ENCODE data around the gene CYGB. TPM values are rescaled to one million over a fixed set of nuclear protein-coding genes. Genes with fewer than 3 reads are reported as not detected.

Gene CYGB
- total and polyA plus RNA-seq, 5 donors from 2014 or later, result not detected

GRCh38 chr17:76581515-76581914, 44.0 kb upstream of the CYGB start:
- no peaks in the 10 kb centered on the region for H3K9me3 ChIP-seq (ENCODE audit: control insufficient read depth in 2 of 2, low read length in 2 of 2)
- Mint-ChIP-seq H3K4me1 (peaks cover 0 to 12% (median 3%) of the 10 kb centered on the region in 4 donors), H3K27ac (no peak overlapping the region), H3K36me3 (no peaks in the 10 kb centered on the region), H3K9me3 (peaks cover 0 to 2% (median 0%) of the 10 kb centered on the region in 7 donors), H3K27me3 (peaks cover 46% of the 10 kb centered on the region), H3K4me3 (no peak overlapping the region)
- no peak overlapping the region for H3K4me3 ChIP-seq (ENCODE audit: low read depth, low read length)
- H3K4me1 ChIP-seq (ENCODE audit: control insufficient read depth, insufficient read depth, low read length, poor library complexity, severe bottlenecking), result peaks cover 19% of the 10 kb centered on the region
- ATAC-seq (ENCODE audit: low read depth in 2 of 2), result no peak
- no peak for DNase-seq
- H3K27ac ChIP-seq (ENCODE audit: insufficient read depth, low read length, poor library complexity, severe bottlenecking), result no peak overlapping the region
- H3K27me3 ChIP-seq (ENCODE audit: control insufficient read depth, insufficient read depth, low read length), result peaks cover 6% of the 10 kb centered on the region
- no peaks in the 10 kb centered on the region for H3K36me3 ChIP-seq (ENCODE audit: control insufficient read depth, insufficient read depth, low read length)

DNA sequence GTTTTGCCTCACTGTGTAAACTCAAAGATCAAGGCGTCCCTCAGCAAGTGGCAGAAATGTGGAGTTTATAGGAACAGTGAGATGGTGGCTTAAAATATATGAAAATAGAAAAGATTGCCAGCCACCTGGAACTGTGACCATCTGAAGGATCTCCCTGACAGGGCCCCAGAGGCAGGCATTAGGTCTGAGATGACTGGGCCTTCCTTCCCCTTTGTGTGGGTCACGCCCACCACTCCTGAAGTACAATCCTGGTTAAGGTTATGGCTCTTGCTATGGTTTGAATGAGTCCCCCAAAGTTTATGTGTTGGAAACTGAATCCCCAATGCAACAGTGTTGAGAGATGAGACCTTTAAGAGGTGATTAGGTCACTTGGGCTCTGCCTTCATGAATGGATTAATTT, 41.8 kb upstream of the CYGB start:
- Mint-ChIP-seq H3K9me3 (peaks cover 0 to 2% (median 0%) of the 10 kb centered on the region in 7 donors), H3K27me3 (peaks cover 36% of the 10 kb centered on the region), H3K4me1 (peaks cover 0 to 4% (median 1%) of the 10 kb centered on the region in 4 donors), H3K36me3 (peaks cover 2% of the 10 kb centered on the region), H3K27ac (no peak overlapping the region), H3K4me3 (no peak overlapping the region)
- Histone ChIP-seq H3K9me3 (ENCODE audit: control insufficient read depth in 2 of 2, low read length in 2 of 2) (no peaks in the 10 kb centered on the region), H3K4me1 (ENCODE audit: control insufficient read depth, insufficient read depth, low read length, poor library complexity, severe bottlenecking) (no peaks in the 10 kb centered on the region), H3K4me3 (ENCODE audit: low read depth, low read length) (no peak overlapping the region), H3K27ac (ENCODE audit: insufficient read depth, low read length, poor library complexity, severe bottlenecking) (no peak overlapping the region), H3K36me3 (ENCODE audit: control insufficient read depth, insufficient read depth, low read length) (no peaks in the 10 kb centered on the region), H3K27me3 (ENCODE audit: control insufficient read depth, insufficient read depth, low read length) (peaks cover 1% of the 10 kb centered on the region)
- ATAC-seq (ENCODE audit: low read depth in 2 of 2) (no peak), DNase-seq (no peak)

DNA sequence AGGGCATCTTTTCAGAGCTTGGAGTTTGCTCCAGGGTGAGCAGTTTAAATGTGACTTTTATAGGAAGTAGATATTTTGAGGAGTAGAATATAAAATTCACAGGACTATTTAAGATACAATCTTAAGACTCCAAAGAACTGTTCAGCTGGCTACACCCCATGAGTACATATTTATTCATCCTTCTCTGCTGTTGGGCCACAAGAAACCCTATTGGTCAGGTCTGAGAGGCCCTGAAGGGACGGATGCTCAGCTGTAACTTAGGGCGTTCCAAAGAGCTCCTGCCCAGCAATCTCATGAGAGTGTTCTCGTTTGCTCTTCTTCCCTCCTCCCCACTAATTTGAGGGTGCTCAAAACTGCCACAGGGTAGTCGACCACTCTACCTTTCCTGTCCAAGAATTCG, 40.9 kb upstream of the CYGB start:
- Mint-ChIP-seq H3K4me1 (peaks cover 0 to 4% (median 0%) of the 10 kb centered on the region in 4 donors), H3K27ac (no peak overlapping the region), H3K27me3 (peaks cover 27% of the 10 kb centered on the region), H3K4me3 (no peak overlapping the region), H3K9me3 (peaks cover 0 to 2% (median 0%) of the 10 kb centered on the region in 7 donors), H3K36me3 (peaks cover 2% of the 10 kb centered on the region)
- Histone ChIP-seq H3K9me3 (ENCODE audit: control insufficient read depth in 2 of 2, low read length in 2 of 2) (no peaks in the 10 kb centered on the region), H3K36me3 (ENCODE audit: control insufficient read depth, insufficient read depth, low read length) (no peaks in the 10 kb centered on the region), H3K27me3 (ENCODE audit: control insufficient read depth, insufficient read depth, low read length) (no peaks in the 10 kb centered on the region), H3K4me3 (ENCODE audit: low read depth, low read length) (no peak overlapping the region), H3K4me1 (ENCODE audit: control insufficient read depth, insufficient read depth, low read length, poor library complexity, severe bottlenecking) (no peaks in the 10 kb centered on the region), H3K27ac (ENCODE audit: insufficient read depth, low read length, poor library complexity, severe bottlenecking) (no peak overlapping the region)
- DNase-seq (no peak), ATAC-seq (ENCODE audit: low read depth in 2 of 2) (no peak)

GRCh38 chr17:76577876-76578275, 40.4 kb upstream of the CYGB start:
- Mint-ChIP-seq H3K27ac (no peak overlapping the region), H3K27me3 (peaks cover 22% of the 10 kb centered on the region), H3K4me3 (no peak overlapping the region), H3K9me3 (no peaks in the 10 kb centered on the region), H3K4me1 (peaks cover 0 to 4% (median 0%) of the 10 kb centered on the region in 4 donors), H3K36me3 (peaks cover 2% of the 10 kb centered on the region)
- Histone ChIP-seq H3K4me3 (ENCODE audit: low read depth, low read length) (no peak overlapping the region), H3K27ac (ENCODE audit: insufficient read depth, low read length, poor library complexity, severe bottlenecking) (no peak overlapping the region), H3K4me1 (ENCODE audit: control insufficient read depth, insufficient read depth, low read length, poor library complexity, severe bottlenecking) (no peaks in the 10 kb centered on the region), H3K36me3 (ENCODE audit: control insufficient read depth, insufficient read depth, low read length) (no peaks in the 10 kb centered on the region), H3K27me3 (ENCODE audit: control insufficient read depth, insufficient read depth, low read length) (no peaks in the 10 kb centered on the region), H3K9me3 (ENCODE audit: control insufficient read depth in 2 of 2, low read length in 2 of 2) (no peaks in the 10 kb centered on the region)
- ATAC-seq (ENCODE audit: low read depth in 2 of 2) (no peak), DNase-seq (no peak)

DNA sequence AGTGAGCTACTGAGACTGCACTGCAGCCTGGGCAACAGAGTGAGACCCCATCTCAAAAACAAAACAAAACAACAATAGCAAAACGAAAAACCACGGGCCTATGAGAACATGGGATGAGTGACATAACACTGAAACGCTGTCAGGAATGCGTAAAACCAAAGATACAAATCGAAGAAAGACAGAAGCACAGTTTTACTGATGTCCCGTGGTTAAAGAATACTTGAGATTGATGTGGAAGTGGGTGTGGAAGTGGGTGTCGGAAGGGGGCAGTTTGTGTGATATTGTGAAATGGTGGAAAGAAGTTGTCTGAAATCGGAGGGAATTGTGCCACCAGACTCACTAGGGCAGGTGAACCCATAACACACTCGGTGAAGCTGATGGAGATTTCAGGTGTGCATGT, 38.7 kb upstream of the CYGB start:
- H3K4me1 Mint-ChIP-seq, result peaks cover 0 to 4% (median 0%) of the 10 kb centered on the region in 4 donors
- no peak overlapping the region for H3K27ac ChIP-seq (ENCODE audit: insufficient read depth, low read length, poor library complexity, severe bottlenecking)
- DNase-seq (no peak), ATAC-seq (ENCODE audit: low read depth in 2 of 2) (no peak)
- H3K4me3 ChIP-seq (ENCODE audit: low read depth, low read length), result no peak overlapping the region
- H3K4me3 Mint-ChIP-seq, result no peak overlapping the region
- H3K27me3 ChIP-seq (ENCODE audit: control insufficient read depth, insufficient read depth, low read length), result no peaks in the 10 kb centered on the region
- H3K9me3 ChIP-seq (ENCODE audit: control insufficient read depth in 2 of 2, low read length in 2 of 2), result no peaks in the 10 kb centered on the region
- peaks cover 12% of the 10 kb centered on the region for H3K27me3 Mint-ChIP-seq
- no peaks in the 10 kb centered on the region for H3K4me1 ChIP-seq (ENCODE audit: control insufficient read depth, insufficient read depth, low read length, poor library complexity, severe bottlenecking)
- peaks cover 2% of the 10 kb centered on the region for H3K36me3 Mint-ChIP-seq
- no peaks in the 10 kb centered on the region for H3K9me3 Mint-ChIP-seq
- no peak overlapping the region for H3K27ac Mint-ChIP-seq
- no peaks in the 10 kb centered on the region for H3K36me3 ChIP-seq (ENCODE audit: control insufficient read depth, insufficient read depth, low read length)

DNA sequence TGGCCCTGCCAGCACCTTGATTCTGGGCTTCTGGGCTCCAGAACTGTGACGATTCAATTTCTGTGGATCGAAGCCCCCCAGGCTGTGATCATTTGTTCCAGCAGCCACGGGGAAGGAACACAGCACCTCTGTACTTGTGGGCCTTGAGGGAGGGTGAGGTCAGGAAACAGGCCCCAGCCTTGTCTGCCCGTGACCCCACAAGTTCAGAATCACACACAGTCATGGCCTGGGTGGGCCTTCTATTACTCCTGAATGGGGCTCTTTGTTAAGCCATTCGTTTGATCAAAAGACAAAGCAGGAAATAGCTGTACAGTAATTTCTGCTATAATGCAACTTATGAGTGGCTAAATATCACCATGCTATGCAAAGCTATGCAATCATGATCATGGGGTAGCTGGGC, 38.1 kb upstream of the CYGB start:
- Mint-ChIP-seq H3K4me3 (no peak overlapping the region), H3K27ac (no peak overlapping the region), H3K36me3 (peaks cover 2% of the 10 kb centered on the region), H3K27me3 (peaks cover 12% of the 10 kb centered on the region), H3K4me1 (peaks cover 0 to 4% (median 0%) of the 10 kb centered on the region in 4 donors), H3K9me3 (no peaks in the 10 kb centered on the region)
- H3K27ac ChIP-seq (ENCODE audit: insufficient read depth, low read length, poor library complexity, severe bottlenecking), result no peak overlapping the region
- ATAC-seq (ENCODE audit: low read depth in 2 of 2) (no peak), DNase-seq (no peak)
- no peaks in the 10 kb centered on the region for H3K36me3 ChIP-seq (ENCODE audit: control insufficient read depth, insufficient read depth, low read length)
- no peaks in the 10 kb centered on the region for H3K4me1 ChIP-seq (ENCODE audit: control insufficient read depth, insufficient read depth, low read length, poor library complexity, severe bottlenecking)
- H3K9me3 ChIP-seq (ENCODE audit: control insufficient read depth in 2 of 2, low read length in 2 of 2), result no peaks in the 10 kb centered on the region
- H3K4me3 ChIP-seq (ENCODE audit: low read depth, low read length), result no peak overlapping the region
- no peaks in the 10 kb centered on the region for H3K27me3 ChIP-seq (ENCODE audit: control insufficient read depth, insufficient read depth, low read length)

DNA sequence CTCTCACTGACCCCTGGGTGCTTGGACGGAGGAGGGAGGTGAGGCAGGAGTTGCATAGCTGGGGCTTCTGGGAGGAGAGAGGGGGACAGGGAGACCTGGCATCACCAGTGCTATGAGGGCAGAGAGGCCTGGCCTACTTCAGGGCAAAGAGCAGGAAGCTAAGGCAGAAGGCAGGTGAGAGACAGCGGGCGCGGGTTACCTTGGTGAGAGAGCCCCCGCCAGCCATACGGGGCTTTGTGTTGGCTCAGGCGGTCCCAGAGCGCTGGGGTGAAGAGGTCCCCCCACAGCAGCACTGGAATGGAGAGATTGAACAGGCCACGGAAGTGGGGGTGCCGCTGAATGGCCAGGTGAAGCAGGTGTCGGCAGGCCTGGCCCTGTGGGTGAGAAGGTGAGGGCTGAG, 36.7 kb upstream of the CYGB start:
- DNase-seq, result no peak
- H3K4me3 ChIP-seq (ENCODE audit: low read depth, low read length), result no peak overlapping the region
- H3K4me1 ChIP-seq (ENCODE audit: control insufficient read depth, insufficient read depth, low read length, poor library complexity, severe bottlenecking), result no peaks in the 10 kb centered on the region
- peaks cover 0 to 4% (median 0%) of the 10 kb centered on the region in 4 donors for H3K4me1 Mint-ChIP-seq
- H3K36me3 ChIP-seq (ENCODE audit: control insufficient read depth, insufficient read depth, low read length), result no peaks in the 10 kb centered on the region
- no peak overlapping the region for H3K27ac ChIP-seq (ENCODE audit: insufficient read depth, low read length, poor library complexity, severe bottlenecking)
- peaks cover 2% of the 10 kb centered on the region for H3K36me3 Mint-ChIP-seq
- H3K27ac Mint-ChIP-seq, result no peak overlapping the region
- H3K4me3 Mint-ChIP-seq, result no peak overlapping the region
- H3K27me3 ChIP-seq (ENCODE audit: control insufficient read depth, insufficient read depth, low read length), result no peaks in the 10 kb centered on the region
- no peaks in the 10 kb centered on the region for H3K9me3 Mint-ChIP-seq
- no peaks in the 10 kb centered on the region for H3K9me3 ChIP-seq (ENCODE audit: control insufficient read depth in 2 of 2, low read length in 2 of 2)
- no peak for ATAC-seq (ENCODE audit: low read depth in 2 of 2)
- peaks cover 9% of the 10 kb centered on the region for H3K27me3 Mint-ChIP-seq

- H3K4me3 Mint-ChIP-seq, result no peak overlapping the region
- Histone ChIP-seq H3K4me3 (ENCODE audit: low read depth, low read length) (no peak overlapping the region), H3K9me3 (ENCODE audit: control insufficient read depth in 2 of 2, low read length in 2 of 2) (no peaks in the 10 kb centered on the region), H3K27me3 (ENCODE audit: control insufficient read depth, insufficient read depth, low read length) (no peaks in the 10 kb centered on the region), H3K27ac (ENCODE audit: insufficient read depth, low read length, poor library complexity, severe bottlenecking) (no peak overlapping the region), H3K4me1 (ENCODE audit: control insufficient read depth, insufficient read depth, low read length, poor library complexity, severe bottlenecking) (no peaks in the 10 kb centered on the region), H3K36me3 (ENCODE audit: control insufficient read depth, insufficient read depth, low read length) (no peaks in the 10 kb centered on the region)
- H3K27ac Mint-ChIP-seq, result no peak overlapping the region
- H3K27me3 Mint-ChIP-seq, result peaks cover 7% of the 10 kb centered on the region
- no peaks in the 10 kb centered on the region for H3K9me3 Mint-ChIP-seq
- no peak for ATAC-seq (ENCODE audit: low read depth in 2 of 2)
- DNase-seq, result no peak
- peaks cover 2% of the 10 kb centered on the region for H3K36me3 Mint-ChIP-seq
- H3K4me1 Mint-ChIP-seq, result peaks cover 0 to 4% (median 3%) of the 10 kb centered on the region in 4 donors
Measured at GRCh38 chr17:76573096-76573495, 35.6 kb upstream of the CYGB start.

All from CD4-positive, CD25-positive, alpha-beta regulatory T cell (primary cell).